ENCODE measurements around the gene IL4R.

The IL4R gene

DNA sequence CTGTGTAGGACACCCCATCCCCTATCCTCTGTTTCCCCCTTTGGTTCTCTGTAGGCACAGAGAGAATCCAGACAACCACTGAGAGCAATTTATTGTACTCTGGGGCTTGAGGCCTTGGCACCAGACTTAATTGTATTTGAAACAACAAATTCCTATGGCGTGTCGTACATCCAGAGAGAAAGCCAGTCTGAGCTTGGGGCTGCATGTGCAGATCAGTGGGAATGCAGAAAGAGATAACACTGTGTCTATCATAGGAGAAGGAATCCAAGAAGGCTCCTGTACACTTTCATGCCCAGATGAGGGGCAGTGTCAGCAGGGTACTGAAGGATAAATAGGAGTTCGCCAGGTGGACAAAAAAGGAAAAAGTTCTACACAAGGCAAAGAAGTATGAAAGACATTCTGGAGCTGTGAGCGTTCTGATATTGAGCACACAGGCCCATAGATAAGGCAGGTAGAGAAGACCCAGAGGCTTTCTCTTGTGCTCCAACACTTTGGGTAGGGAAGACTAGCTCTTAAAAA, 22.0 kb upstream of the IL4R start:
- Histone ChIP-seq H3K4me3 (IDR thresholded peaks at IDR 0.05; ENCODE audit: insufficient read depth, low read depth, low read length) (no peak overlapping the region), H3K27me3 (ENCODE audit: insufficient read depth, low read depth) (no peaks in the 10 kb centered on the region), H3K4me2 (no peak overlapping the region), H2AFZ (ENCODE audit: low read depth) (no peak overlapping the region), H3K36me3 (ENCODE audit: insufficient read depth) (no peaks in the 10 kb centered on the region), H3K27ac (no peak overlapping the region), H3K9ac (no peak overlapping the region), H3K79me2 (ENCODE audit: insufficient read depth, low read depth) (no peaks in the 10 kb centered on the region), H3K4me1 (ENCODE audit: low read depth, poor library complexity, severe bottlenecking) (no peaks in the 10 kb centered on the region), H4K20me1 (ENCODE audit: insufficient read depth) (no peaks in the 10 kb centered on the region)
- TF ChIP-seq, protein P1, sequence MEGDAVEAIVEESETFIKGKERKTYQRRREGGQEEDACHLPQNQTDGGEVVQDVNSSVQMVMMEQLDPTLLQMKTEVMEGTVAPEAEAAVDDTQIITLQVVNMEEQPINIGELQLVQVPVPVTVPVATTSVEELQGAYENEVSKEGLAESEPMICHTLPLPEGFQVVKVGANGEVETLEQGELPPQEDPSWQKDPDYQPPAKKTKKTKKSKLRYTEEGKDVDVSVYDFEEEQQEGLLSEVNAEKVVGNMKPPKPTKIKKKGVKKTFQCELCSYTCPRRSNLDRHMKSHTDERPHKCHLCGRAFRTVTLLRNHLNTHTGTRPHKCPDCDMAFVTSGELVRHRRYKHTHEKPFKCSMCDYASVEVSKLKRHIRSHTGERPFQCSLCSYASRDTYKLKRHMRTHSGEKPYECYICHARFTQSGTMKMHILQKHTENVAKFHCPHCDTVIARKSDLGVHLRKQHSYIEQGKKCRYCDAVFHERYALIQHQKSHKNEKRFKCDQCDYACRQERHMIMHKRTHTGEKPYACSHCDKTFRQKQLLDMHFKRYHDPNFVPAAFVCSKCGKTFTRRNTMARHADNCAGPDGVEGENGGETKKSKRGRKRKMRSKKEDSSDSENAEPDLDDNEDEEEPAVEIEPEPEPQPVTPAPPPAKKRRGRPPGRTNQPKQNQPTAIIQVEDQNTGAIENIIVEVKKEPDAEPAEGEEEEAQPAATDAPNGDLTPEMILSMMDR (conservative IDR thresholded peaks at IDR 0.05; ENCODE audit: low read depth, low read length): no peak

DNA sequence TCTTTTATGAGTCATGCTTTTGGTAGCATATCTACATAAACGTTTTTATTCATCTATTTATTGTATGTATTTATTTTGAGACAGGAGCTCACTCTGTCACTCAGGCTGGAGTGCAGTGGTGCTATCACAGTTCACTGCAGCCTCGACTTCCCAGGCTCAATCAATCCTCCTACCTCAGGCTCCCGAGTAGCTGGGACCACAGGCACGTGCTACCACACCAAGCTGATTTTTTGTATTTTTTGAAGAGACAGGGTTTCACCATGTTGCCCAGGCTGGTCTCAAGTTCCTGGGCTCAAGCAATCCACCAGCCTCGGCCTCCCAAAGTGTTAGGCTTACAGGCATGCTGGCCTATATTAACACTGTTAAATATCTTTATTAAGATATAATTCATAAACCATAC, 20.4 kb upstream of the IL4R start:
- TF ChIP-seq, protein P1 (conservative IDR thresholded peaks at IDR 0.05; ENCODE audit: low read depth, low read length): no peak
- Histone ChIP-seq H3K27me3 (ENCODE audit: insufficient read depth, low read depth) (no peaks in the 10 kb centered on the region), H4K20me1 (ENCODE audit: insufficient read depth) (no peaks in the 10 kb centered on the region), H3K4me3 (IDR thresholded peaks at IDR 0.05; ENCODE audit: insufficient read depth, low read depth, low read length) (no peak overlapping the region), H3K36me3 (ENCODE audit: insufficient read depth) (no peaks in the 10 kb centered on the region), H3K4me2 (no peak overlapping the region), H3K4me1 (ENCODE audit: low read depth, poor library complexity, severe bottlenecking) (no peaks in the 10 kb centered on the region), H2AFZ (ENCODE audit: low read depth) (no peak overlapping the region), H3K79me2 (ENCODE audit: insufficient read depth, low read depth) (no peaks in the 10 kb centered on the region), H3K27ac (no peak overlapping the region), H3K9ac (no peak overlapping the region)

DNA sequence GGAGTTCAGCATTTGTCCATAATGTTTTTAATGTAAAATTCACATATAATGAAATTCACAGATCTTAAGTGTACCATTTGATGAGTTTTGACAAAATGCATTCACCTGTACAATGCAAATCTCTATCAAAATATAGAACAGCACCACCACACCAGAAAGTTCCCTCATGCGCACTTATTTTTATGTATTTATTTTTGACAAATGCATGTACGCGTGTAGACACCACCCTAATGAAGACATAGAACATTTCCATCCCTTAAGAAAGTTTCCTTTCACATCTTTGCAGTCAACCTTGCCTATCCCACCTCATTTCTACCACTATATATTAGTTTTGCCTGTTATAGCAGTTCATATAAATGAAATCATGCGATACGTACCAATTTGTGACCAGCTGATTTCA, 15.6 kb upstream of the IL4R start:
- Histone ChIP-seq H3K27ac (no peak overlapping the region), H3K9ac (no peak overlapping the region)

DNA sequence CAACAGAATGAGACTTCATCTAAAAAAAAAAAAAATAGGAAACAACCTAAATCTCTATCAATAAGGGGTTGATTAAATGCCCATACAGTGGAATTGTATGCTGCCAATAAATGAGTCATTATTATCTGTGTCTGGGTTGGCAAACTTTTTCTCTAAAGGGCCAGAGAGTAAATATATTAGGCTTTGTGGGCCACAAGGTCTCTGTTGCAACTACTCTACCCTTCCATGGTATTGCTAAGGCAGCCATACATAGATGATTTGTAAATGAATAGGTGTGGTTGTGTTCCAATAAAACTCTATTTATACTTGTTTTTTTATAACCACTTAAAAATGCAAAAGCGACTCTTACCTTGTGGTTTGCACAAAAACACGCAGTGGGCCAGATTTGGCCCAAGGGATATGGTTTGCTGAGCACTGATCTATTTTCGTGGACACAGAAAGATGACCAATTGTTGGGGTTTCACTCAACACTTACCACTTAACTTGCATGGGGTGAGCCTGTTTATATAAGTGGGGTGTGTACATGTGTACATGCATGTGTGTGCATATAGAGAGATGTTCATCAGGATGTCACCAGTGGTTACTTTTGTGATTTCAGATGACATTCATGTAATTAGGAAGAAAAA, 12.4 kb upstream of the IL4R start:
- Histone ChIP-seq H3K4me3 (IDR thresholded peaks at IDR 0.05; ENCODE audit: insufficient read depth, low read depth, low read length) (no peak overlapping the region), H3K4me1 (ENCODE audit: low read depth, poor library complexity, severe bottlenecking) (no peaks in the 10 kb centered on the region), H3K4me2 (no peak overlapping the region), H3K36me3 (ENCODE audit: insufficient read depth) (no peaks in the 10 kb centered on the region), H3K79me2 (ENCODE audit: insufficient read depth, low read depth) (no peaks in the 10 kb centered on the region), H4K20me1 (ENCODE audit: insufficient read depth) (no peaks in the 10 kb centered on the region), H2AFZ (ENCODE audit: low read depth) (no peak overlapping the region), H3K9ac (no peak overlapping the region), H3K27me3 (ENCODE audit: insufficient read depth, low read depth) (no peaks in the 10 kb centered on the region), H3K27ac (no peak overlapping the region)
- TF ChIP-seq, protein P1 (conservative IDR thresholded peaks at IDR 0.05; ENCODE audit: low read depth, low read length): no peak

More for the DNA sequence above, 15.6 kb upstream of the IL4R start:
- H4K20me1 ChIP-seq (ENCODE audit: insufficient read depth): no peaks in the 10 kb centered on the region
- H3K4me3 ChIP-seq (IDR thresholded peaks at IDR 0.05; ENCODE audit: insufficient read depth, low read depth, low read length): no peak overlapping the region
- no peaks in the 10 kb centered on the region for H3K36me3 ChIP-seq (ENCODE audit: insufficient read depth)
- no peak overlapping the region for H2AFZ ChIP-seq (ENCODE audit: low read depth)
- H3K4me2 ChIP-seq: no peak overlapping the region
- no peaks in the 10 kb centered on the region for H3K4me1 ChIP-seq (ENCODE audit: low read depth, poor library complexity, severe bottlenecking)
- no peaks in the 10 kb centered on the region for H3K27me3 ChIP-seq (ENCODE audit: insufficient read depth, low read depth)
- H3K79me2 ChIP-seq (ENCODE audit: insufficient read depth, low read depth): no peaks in the 10 kb centered on the region
- TF ChIP-seq, protein P1 (conservative IDR thresholded peaks at IDR 0.05; ENCODE audit: low read depth, low read length): no peak

Data from KMS-11 (cell line).